GM10847 (cell line): ENCODE measurements around the gene TRMT44.
A peak's percentile ranks its signal among the peaks of the same experiment; 100 is the strongest.

Experiments used
- POLR2A ChIP-seq: IDR thresholded peaks from 2 replicates; pipeline ENCODE4 v1.6.1; 2011; ENCODE audit not compliant: insufficient read length; ENCODE audit errors: extremely low read depth

The TRMT44 gene

GRCh38 chr4:8419222-8420041 is 21.1 kb upstream of the TRMT44 start:
- TF ChIP-seq POLR2A: no peak

- TF ChIP-seq POLR2A: no peak
These were observed 18.2 kb upstream of the TRMT44 start for GRCh38 chr4:8422327-8422726.

DNA sequence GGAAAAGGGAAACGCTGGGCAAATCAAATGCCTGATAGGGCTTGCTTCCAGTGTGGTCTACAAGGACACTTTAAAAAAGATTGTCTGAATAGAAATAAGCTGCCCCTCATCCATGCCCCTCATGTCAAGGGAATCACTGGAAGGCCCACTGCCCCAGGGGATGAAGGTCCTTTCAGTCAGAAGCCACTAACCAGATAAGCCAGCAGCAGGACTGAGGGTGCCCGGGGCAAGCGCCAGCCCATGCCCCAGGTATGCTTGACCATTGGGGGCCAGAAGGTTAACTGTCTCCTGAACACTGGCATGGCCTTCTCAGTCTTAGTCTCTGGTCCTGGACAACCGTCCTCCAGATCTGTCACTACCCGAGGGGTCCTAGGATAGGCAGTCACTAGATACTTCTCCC is 17.8 kb upstream of the TRMT44 start:
- TF ChIP-seq POLR2A: no peak

- TF ChIP-seq POLR2A: no peak
These were observed 13.3 kb upstream of the TRMT44 start for GRCh38 chr4:8427262-8427661.

DNA sequence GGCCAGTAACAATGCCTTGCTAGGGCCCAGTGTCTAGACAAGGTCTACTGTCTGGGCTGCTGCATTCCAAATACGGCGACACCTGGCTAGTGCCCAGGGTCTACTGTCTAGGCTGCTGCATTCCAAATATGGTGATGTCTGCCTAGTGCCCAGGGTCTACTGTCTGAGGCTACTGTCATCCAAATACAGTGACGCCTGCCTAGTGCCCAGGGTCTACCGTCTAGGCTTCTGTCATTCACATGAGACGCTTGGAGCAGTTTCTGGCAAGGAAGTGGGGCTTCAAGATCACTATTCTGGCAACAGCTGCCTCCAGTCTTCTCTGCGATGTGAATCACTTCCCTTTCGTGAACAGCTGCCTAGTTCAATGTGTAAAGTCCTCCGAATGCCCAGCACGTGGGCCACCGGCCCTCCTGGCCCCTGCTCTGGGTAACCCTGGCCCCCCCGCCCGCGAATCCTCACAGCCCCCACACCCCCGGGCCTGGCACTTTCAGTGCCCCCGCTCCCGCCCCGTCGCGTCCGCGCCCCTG is 12.8 kb upstream of the TRMT44 start:
- no peak for TF ChIP-seq POLR2A

GRCh38 chr4:8428288-8429097 is 12.1 kb upstream of the TRMT44 start:
- peak; percentile 68 for TF ChIP-seq POLR2A

DNA sequence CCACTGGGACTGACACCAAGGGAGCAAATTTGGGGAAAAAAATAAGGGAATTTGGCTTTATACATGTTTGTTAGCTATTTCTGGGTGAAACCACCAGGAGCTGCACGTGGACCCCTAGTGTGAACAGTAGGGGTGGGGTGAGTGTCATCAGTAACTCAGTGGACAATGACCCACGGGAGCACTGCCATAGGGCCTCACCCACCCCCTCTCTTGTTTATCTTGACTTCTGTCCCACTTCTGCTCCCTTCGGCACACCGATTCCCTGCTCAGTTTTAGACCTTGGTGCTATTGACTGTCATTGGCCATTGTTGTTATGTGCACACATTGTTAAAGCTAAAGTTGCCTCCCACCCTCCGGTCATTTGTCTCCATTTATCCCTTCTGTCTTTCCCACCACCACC is 9.0 kb upstream of the TRMT44 start:
- no peak for TF ChIP-seq POLR2A

DNA sequence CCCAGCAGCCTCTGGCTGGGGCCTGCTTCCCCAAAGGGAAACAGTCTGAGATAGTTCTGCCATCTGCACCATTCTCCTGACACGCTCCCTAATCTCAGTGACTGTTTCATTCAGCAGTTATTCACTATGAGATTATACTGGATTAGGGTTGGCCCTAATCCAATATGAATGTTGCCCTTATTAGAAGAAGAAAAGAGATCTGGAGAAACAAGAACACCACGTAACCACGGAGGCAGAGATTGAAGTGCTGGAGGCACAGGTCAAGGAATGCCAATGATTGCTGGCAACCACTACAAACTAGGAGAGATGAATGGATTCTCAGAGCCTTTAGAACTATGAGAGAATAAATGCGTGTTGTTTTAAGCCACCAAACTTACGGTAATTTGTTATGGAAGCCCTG is 7.4 kb upstream of the TRMT44 start:
- TF ChIP-seq POLR2A: no peak

GRCh38 chr4:8434251-8435073 is 6.1 kb upstream of the TRMT44 start:
- TF ChIP-seq POLR2A: no peak

- no peak for TF ChIP-seq POLR2A
These were observed 4.9 kb upstream of the TRMT44 start for GRCh38 chr4:8435656-8436121.

- TF ChIP-seq POLR2A: no peak
These were observed 3.3 kb upstream of the TRMT44 start for GRCh38 chr4:8437281-8437680.

GRCh38 chr4:8438743-8439142 is 1.8 kb upstream of the TRMT44 start:
- TF ChIP-seq POLR2A: no peak

DNA sequence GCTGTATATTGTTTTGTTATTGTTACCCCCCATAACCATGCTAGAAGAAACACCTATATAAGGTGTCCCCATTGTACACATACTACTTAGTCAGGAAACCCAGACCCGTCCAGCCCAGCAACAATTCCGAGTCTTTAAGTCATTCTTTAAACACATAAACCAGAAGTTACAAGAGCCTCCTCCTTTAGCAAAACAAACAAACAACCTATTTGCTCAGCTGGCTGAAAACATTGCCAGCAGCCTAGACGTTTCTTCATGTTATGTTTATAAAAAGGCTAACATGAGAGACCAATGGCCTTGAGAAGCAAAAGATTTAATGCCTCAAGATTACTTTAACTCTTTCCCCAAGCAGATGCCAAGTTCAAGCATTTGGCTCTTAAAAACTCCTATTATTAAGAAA is 1.4 kb upstream of the TRMT44 start:
- no peak for TF ChIP-seq POLR2A

GRCh38 chr4:8439914-8440491 is 574 bp upstream of the TRMT44 start:
- TF ChIP-seq POLR2A: no peak
